Prostate gland (tissue), 2 donors: ENCODE measurements around the gene FAHD2B.
"Not testable (repeated sequence)": the region's sequence is repeated elsewhere in the genome, so short reads cannot be mapped to it uniquely, and the experiment has no call there.

ENCODE experiments used
- CTCF ChIP-seq, 4 experiments: fragments of 200-600 bp in 2 of 4; fragments of 450-650 bp in 2 of 4; sonication (generic) in 2 of 4; IDR thresholded peaks; 1 replicate in 3 of 4; 2 replicates in 1 of 4; pipeline ENCODE4 v1.5.1; 2016 to 2019; ENCODE audit warnings: antibody characterized with exemption in 4 of 4, mild to moderate bottlenecking in 2 of 4, moderate library complexity in 2 of 4
- POLR2A ChIP-seq: fragments of 450-650 bp; IDR thresholded peaks from one replicate; pipeline ENCODE4 v1.6.1; 2016; ENCODE audit warnings: antibody characterized with exemption, mild to moderate bottlenecking
- POLR2AphosphoS5 ChIP-seq: sonication (generic); formaldehyde crosslinking; IDR thresholded peaks from one replicate; pipeline ENCODE4 v1.6.1; 2017; ENCODE audit warnings: antibody characterized with exemption

- not testable (repeated sequence) for TF ChIP-seq CTCF (IDR thresholded peaks at IDR 0.05); POLR2A; POLR2AphosphoS5
Observed at GRCh38 chr2:97082206-97082605, 12.5 kb downstream of the FAHD2B start.
